Stomach (tissue), 4 donors: ENCODE data around the gene KLHL17.

ENCODE experiments used
- POLR2AphosphoS5 ChIP-seq, 3 donors: sonication (generic); formaldehyde crosslinking; IDR thresholded peaks; one replicate each; pipeline ENCODE4 v1.6.1; 2016; ENCODE audit warnings: antibody characterized with exemption in 3 of 3
- TF ChIP-seq, protein P1 (sequence below), 7 experiments: fragments of 450-650 bp in 4 of 7; fragments of 200-600 bp in 3 of 7; sonication (generic) in 3 of 7; IDR thresholded peaks; one replicate each; pipeline ENCODE4 v1.5.1; 2016 to 2019; ENCODE audit warnings: antibody characterized with exemption in 7 of 7, control low read depth in 2 of 7, mild to moderate bottlenecking in 1 of 7

DNA sequence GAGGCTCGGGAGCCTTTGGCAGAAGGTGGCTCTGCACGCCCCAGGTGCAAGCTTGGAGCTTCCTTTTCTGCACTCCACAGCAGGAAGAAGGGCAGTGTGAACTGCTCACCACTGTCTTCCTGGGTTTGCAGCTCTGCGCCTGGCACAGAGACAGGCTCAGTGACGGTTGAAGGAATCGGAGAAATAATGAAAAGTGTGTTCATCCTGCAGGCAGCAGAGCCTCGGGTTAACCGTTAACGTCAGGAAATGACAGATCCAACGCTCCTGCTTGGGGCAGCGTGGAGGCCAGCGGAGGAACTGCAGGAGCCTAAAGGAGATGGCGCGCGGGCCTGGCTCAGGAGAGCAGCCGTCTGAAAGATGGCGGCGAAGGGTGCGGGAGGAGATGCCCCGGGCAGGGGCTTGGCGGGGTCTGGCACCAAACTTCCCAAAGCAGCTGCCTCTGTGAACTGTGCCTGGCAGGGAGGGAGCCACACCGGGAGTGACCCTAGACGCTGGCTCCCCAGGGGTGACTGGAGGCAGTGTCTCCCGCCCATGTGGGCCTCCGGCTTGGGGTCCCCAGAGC lies 47.6 kb upstream of the KLHL17 start:
- TF ChIP-seq POLR2AphosphoS5 (IDR thresholded peaks at IDR 0.05) = no peak
- TF ChIP-seq, protein P1, sequence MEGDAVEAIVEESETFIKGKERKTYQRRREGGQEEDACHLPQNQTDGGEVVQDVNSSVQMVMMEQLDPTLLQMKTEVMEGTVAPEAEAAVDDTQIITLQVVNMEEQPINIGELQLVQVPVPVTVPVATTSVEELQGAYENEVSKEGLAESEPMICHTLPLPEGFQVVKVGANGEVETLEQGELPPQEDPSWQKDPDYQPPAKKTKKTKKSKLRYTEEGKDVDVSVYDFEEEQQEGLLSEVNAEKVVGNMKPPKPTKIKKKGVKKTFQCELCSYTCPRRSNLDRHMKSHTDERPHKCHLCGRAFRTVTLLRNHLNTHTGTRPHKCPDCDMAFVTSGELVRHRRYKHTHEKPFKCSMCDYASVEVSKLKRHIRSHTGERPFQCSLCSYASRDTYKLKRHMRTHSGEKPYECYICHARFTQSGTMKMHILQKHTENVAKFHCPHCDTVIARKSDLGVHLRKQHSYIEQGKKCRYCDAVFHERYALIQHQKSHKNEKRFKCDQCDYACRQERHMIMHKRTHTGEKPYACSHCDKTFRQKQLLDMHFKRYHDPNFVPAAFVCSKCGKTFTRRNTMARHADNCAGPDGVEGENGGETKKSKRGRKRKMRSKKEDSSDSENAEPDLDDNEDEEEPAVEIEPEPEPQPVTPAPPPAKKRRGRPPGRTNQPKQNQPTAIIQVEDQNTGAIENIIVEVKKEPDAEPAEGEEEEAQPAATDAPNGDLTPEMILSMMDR (IDR thresholded peaks at IDR 0.05) = no peak
